ENCODE measurements around the gene SYT17. TPM values are rescaled to one million over a fixed set of nuclear protein-coding genes. Genes with fewer than 3 reads are reported as not detected.

SYT17 gene
- total RNA-seq, 1 experiment from 2014 or later: 10.3 TPM

- TF ChIP-seq CTCF (IDR thresholded peaks at IDR 0.05 in 2 of 3, conservative IDR thresholded peaks at IDR 0.05 in 1 of 3; ENCODE audit: borderline replicate concordance in 1 of 3, insufficient read depth in 1 of 3, low read depth in 2 of 3, low read length in 2 of 3) (no peak), ZNF274 (IDR thresholded peaks at IDR 0.05; ENCODE audit: low read depth, low read length) (no peak), EZH2phosphoT487 (IDR thresholded peaks at IDR 0.05; ENCODE audit: borderline replicate concordance) (no peak), ELF1 (IDR thresholded peaks at IDR 0.05; ENCODE audit: borderline replicate concordance, low read depth) (no peak), SP1 (IDR thresholded peaks at IDR 0.05; ENCODE audit: low read depth) (no peak), TCF7L2 (IDR thresholded peaks at IDR 0.05; ENCODE audit: borderline replicate concordance, extremely low read depth, insufficient read depth, insufficient read length) (no peak), ZBTB33 (IDR thresholded peaks at IDR 0.05; ENCODE audit: extremely low read depth, insufficient replicate concordance, low read length) (no peak)
- TF ChIP-seq, protein P1, sequence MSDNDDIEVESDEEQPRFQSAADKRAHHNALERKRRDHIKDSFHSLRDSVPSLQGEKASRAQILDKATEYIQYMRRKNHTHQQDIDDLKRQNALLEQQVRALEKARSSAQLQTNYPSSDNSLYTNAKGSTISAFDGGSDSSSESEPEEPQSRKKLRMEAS (IDR thresholded peaks at IDR 0.05): no peak
Observed at GRCh38 chr16:19225651-19226050, 57.6 kb downstream of the SYT17 start (continued).

GRCh38 chr16:19227643-19228042 lies 59.6 kb downstream of the SYT17 start:
- TF ChIP-seq SP1 (IDR thresholded peaks at IDR 0.05; ENCODE audit: low read depth): no peak
- Histone ChIP-seq H3K4me3 (replicated peaks in 1 of 2; ENCODE audit: low read depth in 1 of 2, low read length in 2 of 2) (no peak overlapping the region), H3K27ac (ENCODE audit: low read depth, low read length) (no peak overlapping the region), H3K9me3 (ENCODE audit: control insufficient read depth in 1 of 2, insufficient read depth in 1 of 2, low read depth in 1 of 2, low read length in 2 of 2) (no peaks in the 10 kb centered on the region; a peak in 1 of 4 replicates), H3K27me3 (ENCODE audit: insufficient read depth, low read length) (no peaks in the 10 kb centered on the region), H3K9ac (ENCODE audit: low read length) (no peak overlapping the region), H3K4me2 (ENCODE audit: low read length) (no peak overlapping the region), H2AFZ (ENCODE audit: low read depth, low read length, poor library complexity, severe bottlenecking) (no peak overlapping the region), H3K9me2 (ENCODE audit: insufficient read depth) (no peaks in the 10 kb centered on the region), H3K4me1 (ENCODE audit: control insufficient read depth in 1 of 2, insufficient read depth in 2 of 2, low read length in 2 of 2) (peaks cover 0 to 4% of the 10 kb centered on the region in 2 experiments; a peak in 1 of 4 replicates), H3K36me3 (ENCODE audit: control insufficient read depth in 1 of 2, insufficient read depth in 2 of 2, low read length in 2 of 2) (peaks cover 8 to 21% of the 10 kb centered on the region in 2 experiments), H3K79me2 (ENCODE audit: insufficient read depth, low read length) (no peaks in the 10 kb centered on the region), H4K20me1 (ENCODE audit: insufficient read depth) (no peaks in the 10 kb centered on the region)
- ChIA-PET RAD21 (ENCODE audit: low non-redundant PET in 1 of 2, low total read pairs in 2 of 2, uncharacterized antibody in 2 of 2, unreplicated experiment in 2 of 2) (no interaction called here), CTCF (no interaction called here), POLR2A (no interaction called here)
- DNase-seq (ENCODE audit: low read depth, low spot score) (no peak), ATAC-seq (no peak)
- intact Hi-C loops (cut with micrococcal nuclease): no loop called here
- no TSS peak for BruUV-seq (replicated peaks)
